Measurements from ENCODE around the gene NMT2.
"Not testable (repeated sequence)": the region's sequence is repeated elsewhere in the genome, so short reads cannot be mapped to it uniquely, and the experiment has no call there.

Gene NMT2

DNA sequence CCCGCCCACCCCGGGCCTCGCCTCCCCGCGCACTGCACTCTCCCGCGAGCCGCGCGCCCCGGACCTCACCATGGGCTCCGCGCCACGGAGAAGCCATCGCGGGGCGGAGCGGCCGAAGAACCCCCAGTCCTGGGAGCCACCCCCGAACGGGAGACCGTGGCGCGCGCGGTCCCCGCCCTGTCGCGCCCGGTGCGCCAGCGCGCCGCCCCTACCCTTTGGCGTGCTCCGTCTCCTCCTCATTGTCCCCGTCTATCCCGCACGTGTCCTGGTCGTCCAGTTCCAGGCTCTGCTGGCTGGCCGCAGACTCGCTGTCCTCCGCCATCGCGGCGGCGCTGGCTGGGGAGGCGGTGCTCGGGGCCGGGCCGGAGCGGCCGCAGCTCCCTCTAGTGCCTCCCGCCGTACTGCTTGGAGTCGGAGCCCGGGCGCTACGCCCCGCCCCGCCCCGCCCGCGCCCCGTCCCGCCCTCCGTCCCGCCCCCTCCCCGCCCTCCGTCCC, at the start of gene NMT2:
Gene NMT2 (minus strand): TSS at position 403 of the 495 bp plus-strand sequence. CDS start 81 bp downstream, at position 322.
- no peak for DNase-seq

GRCh38 chr10:15216700-15217099, 48.2 kb upstream of the NMT2 start:
- no peak for DNase-seq

DNA sequence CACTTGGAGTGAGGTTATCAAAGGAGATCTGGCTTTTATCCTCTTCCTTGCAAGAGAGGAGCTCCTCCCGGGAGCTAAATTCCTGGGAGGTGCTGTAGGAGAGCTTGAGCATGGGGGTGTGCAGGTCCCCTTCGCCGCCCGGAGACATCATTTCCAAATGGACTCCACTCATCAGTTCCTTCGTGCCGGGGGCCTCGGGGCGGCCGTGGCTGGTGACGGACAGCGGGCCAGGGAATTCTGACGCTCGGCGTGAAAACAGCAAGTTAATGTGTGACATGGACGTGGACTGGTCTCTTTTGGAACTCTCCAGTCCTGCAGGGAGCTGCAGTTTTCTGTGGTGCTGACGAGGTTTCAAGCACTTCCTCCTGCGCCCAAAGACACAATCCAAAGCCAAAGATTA, 45.7 kb upstream of the NMT2 start:
- no peak for DNase-seq

DNA sequence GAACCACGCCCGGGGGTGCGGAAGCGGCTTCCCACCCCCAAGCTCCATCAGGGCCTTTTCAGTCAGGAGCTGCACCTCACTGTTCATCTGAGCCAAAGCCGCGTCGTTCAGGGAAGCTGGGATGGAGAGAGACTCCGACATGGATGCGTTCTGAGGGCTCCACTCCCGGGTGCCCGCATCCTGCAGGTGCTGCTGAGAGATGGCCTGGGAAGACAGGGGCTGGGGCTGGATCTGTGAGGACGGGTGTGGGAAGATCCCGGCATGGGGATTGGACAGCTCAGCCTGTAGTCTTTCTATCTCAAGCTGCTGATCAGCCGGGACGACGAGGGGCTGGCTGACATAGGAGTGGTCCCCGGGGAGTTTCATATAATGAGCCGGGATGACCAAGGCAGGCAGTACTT, 45.0 kb upstream of the NMT2 start:
- DNase-seq, result no peak

DNA sequence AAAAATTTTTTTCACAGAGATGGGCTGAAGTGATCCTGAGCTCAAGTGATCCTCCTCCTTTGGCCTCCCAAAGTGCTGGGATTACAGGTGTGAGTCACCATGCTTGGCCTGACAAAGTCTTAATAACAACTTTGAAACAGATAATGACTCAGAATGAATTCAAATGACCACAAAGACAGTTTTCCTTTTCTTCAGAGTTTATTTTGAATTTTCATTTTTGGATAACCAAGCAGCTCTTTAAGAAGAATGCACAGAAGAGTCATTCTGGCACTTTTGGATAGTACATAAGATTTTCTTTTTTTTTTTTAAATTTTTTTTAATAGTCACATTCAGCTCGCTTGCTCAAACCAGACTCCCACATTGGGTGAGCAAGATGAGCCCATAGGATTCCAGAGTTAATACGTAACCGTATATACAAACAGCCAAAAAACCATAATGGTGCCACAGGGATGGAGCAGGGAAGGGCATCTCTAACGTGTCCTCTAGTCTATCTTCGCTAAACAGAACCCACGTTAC, 43.0 kb upstream of the NMT2 start:
- DNase-seq, result no peak

DNA sequence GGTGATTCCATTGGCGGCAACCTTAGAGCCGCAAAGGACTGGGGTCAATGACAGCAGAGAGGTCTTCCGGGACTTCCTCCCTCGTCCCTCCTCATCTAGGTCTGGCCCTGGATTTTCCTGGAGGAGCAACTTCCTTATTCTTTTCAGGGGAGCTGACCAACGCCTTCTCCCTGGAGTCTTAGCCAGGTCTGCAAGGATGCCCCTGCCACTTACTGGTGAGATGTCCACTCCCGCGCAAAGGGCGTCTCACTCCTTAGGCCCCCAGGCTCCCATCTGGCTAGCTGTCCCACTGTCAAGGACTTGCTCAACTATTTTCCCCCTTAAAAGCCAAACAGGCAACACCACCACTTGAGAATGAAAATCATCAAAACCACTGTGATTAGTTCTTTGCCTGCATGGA, 42.0 kb upstream of the NMT2 start:
- DNase-seq, result no peak

DNA sequence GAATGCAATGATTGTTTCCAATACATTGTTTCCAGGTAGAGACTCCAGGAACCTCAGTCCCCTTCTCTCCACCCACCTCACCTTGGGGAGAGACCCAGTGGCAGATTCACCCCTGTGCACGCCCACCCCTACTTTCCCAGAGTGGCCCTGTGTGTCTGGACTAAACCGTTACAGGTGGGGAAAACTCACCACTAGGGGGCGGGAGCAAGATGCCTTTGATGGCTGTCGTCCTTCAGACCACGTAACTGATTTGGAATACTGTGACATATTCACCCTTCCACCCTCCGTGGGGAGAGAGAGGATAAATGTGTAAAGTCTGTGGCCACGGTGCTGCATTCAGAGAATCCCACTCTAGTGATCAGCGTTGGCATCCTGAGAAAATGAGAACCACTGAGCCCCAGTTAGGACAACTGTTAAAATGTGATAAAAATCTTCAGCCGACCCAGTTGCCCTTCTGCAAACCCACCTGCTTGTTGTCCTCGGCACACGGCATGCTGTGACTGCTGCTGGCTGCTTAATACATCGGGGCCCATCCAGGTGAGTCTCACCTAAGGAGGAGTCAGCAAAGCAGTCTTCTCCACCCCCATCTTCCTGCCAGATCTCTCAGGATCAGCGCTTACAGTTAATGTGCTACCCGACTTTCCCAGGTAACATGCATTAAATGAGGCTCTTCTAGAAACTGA, 41.5 kb upstream of the NMT2 start:
- peak; percentile 76 to 82 for DNase-seq

DNA sequence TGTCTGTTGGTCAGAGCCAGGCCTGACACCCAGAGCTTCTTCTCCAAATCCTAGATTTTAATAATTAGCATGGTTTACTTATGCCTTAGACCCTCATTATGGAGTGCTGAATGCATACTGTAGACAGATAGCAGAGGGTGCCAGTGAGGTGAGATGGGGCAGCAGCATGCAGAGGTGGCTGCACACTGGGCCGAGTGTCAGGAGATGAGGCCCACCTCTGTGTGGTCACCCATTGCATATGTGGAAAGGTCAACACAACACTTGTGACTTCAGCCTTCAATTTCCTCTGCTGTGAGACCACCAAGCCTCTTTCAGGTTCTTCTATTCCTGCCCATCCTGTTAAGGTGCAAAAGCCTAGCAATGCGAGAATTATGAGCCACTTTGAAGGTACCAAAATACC, 39.7 kb upstream of the NMT2 start:
- DNase-seq, result no peak

- DNase-seq, result not testable (repeated sequence)
Observed at GRCh38 chr10:15207410-15207809, 38.9 kb upstream of the NMT2 start.

- DNase-seq, result no peak
Observed at GRCh38 chr10:15202639-15203038, 34.1 kb upstream of the NMT2 start.

DNA sequence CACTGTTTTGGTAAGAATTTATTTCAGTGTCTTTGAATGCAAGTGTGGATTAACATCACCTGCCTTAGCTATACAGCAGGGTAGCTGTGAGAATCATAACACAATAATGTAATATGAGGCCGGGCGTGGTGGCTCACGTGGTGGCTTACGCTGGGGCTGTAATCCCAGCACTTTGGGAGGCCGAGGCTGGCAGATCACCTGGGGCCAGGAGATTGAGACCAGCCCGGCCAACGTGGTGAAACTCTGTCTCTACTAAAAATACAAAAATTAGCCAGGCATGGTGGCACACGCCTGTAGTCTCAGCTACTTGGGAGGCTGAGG, 33.8 kb upstream of the NMT2 start:
- not testable (repeated sequence) for DNase-seq

- no peak for DNase-seq
Observed at GRCh38 chr10:15201589-15202300, 33.3 kb upstream of the NMT2 start.

- no peak for DNase-seq
Observed at GRCh38 chr10:15200626-15201025, 32.1 kb upstream of the NMT2 start.

DNA sequence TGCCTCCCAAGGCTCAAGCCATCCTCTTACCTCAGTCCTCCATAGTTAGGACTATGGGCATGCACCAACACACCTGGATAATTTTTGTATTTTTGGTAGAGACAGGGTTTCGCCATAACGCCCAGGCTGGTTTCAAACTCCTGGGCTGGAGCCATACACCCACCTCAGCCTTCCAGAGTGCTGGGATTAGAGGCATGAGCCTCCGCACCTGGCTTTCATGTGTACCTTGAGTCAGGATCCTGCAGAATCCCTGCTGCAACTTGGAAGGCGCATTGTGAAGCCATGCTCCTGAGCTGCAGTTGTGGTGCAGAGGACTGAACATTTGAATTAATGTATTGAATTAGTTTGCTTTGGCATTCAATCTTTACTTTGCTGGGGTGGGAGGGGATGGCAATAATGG, 29.4 kb upstream of the NMT2 start:
- DNase-seq, result no peak

GRCh38 chr10:15197276-15197675, 28.8 kb upstream of the NMT2 start:
- DNase-seq, result peak in 1 of 2 donors; percentile 19

- peak in 1 of 2 donors; percentile 21 for DNase-seq
Observed at GRCh38 chr10:15196021-15196834, 27.7 kb upstream of the NMT2 start.

DNA sequence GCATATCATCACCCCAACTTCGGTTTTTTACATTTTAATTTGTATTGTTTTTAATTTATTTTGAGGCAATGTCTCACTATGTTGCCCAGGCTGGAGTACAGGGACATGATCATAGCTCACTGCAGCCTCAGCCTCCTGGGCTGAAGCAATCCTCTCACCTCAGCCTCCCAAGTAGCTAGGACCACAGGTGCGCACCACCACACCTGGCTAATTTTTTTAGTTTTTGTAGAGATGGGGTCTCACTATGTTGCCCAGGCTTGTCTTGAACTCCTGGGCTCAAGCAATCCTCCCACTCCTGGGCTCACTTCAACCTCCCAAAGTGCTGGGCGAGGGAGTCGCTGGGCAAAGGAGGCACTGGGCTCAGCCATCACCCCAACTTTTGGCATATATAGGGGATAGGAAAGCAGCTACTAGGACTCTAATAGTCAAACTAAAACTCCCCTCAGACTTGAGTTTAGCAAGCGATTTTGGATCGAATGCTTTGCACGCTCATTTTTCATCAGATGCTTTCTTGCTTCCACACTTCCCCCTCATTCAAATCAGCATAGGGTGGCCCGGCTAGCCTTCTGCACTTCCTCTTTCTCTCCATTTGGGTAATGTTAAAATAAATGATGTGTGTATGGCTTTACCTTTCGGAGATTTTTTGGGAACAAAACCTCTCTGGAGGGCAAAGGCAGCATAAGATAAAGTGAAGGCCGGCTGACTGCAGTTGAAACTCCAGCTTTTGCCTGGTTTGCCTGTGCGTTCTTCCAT, 20.8 kb upstream of the NMT2 start:
- no peak for DNase-seq

DNA sequence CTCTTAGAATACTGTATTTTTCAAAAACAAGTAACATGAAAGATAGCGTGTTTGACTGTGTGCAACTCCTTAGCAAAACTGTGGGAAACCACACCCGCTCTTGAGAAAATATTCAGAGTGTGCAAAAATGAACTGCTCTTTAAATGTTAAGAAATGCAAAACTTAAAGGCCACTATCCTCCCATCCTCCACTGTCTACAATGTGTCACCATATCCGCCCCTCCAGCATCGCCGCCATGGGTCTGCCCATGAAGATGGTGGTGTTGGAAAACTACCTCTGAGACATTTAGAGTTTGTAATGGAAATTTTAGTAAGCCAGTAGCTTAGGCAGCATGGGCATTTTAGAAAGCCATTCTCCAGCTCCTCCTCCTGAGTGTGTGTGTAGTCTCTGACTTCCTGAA, 20.1 kb upstream of the NMT2 start:
- DNase-seq, result no peak

DNA sequence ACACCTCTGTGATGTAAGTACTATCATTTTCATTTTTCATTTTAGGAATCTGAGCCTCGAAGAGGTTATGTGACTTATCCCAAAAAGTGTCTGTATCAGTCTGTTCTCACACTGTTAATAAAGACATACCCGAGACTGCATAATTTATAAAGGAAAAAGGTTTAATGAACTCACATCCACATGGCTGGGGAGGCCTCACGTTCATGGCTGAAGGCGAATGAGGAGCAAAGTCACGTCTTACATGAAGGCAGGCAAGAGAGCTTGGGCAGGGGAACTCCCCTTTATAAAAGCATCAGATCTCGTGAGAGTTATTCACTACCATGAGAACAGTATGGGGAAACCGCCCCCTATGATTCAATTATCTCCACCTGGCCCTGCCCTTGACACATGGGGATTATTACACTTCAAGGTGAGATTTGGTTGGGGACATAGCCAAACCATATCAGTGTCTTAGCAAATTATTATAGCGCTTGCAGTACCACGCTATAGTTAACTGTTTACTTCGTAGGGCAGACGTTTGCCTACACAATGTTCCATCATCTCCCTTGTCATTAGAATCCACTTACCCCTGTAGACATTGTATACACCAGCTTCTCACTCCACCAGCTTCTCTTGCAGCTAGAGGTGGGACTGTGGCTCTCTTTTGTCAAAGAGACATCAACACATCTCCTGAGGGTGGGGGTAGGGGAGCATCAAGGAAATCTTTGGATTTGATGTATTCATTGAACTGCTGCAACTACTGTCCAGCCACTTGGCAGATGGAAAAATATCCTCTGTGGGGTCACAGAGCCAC, 15.4 kb upstream of the NMT2 start:
- DNase-seq, result no peak

GRCh38 chr10:15182540-15183207, 14.2 kb upstream of the NMT2 start:
- no peak for DNase-seq

DNA sequence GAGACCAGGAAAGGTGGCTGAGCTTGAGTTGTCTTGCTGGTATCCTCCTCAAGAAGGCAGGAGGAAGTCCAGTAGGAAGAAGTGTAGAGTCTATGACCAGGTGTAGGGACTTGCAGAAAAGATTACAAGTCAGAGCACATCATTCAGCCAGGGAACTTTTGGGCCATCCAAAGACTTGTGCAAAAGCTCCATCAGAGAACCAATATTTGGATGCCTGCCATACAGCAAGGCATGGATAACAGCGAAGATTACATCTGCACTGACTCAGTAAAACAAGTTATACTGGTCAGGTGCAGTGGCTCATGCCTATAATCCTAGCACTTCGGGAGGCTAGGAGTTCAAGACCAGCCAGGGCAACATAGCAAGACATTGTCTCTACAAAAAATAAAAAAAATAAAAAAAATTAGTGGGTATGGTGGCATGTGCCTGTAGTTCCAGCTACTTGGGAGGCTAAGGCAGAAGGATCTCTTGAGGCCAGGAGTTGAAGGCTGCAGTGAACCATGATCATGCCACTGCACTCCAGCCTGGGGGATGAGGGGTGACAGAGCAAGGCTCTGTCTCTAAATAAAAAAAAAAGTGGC, 13.2 kb upstream of the NMT2 start:
- DNase-seq, result no peak

Measured in CD4-positive, alpha-beta T cell treated with Interleukin-4 for 1 hour (primary cell).